Activated gamma-delta T cell treated with Interleukin-2 at 50 U/mL for 16 hours (primary cell): Measurements from ENCODE around the gene ZRANB3.
"Not testable (repeated sequence)": the region's sequence is repeated elsewhere in the genome, so short reads cannot be mapped to it uniquely, and the experiment has no call there.

Experiments
- DNase-seq: peaks from one replicate; pipeline ENCODE4 v3.0.0-alpha.2; 2020

ZRANB3 gene

GRCh38 chr2:135121016-135121657 is 409.9 kb downstream of the ZRANB3 start:
- DNase-seq, result no peak

- no peak for DNase-seq
These were observed 411.4 kb downstream of the ZRANB3 start for GRCh38 chr2:135119582-135119981.

GRCh38 chr2:135113322-135113721 is 417.7 kb downstream of the ZRANB3 start:
- DNase-seq, result no peak

GRCh38 chr2:135105513-135106316 is 425.3 kb downstream of the ZRANB3 start:
- not testable (repeated sequence) for DNase-seq

- no peak for DNase-seq
These were observed 427.2 kb downstream of the ZRANB3 start for GRCh38 chr2:135103843-135104242.

GRCh38 chr2:135099802-135100483 is 431.1 kb downstream of the ZRANB3 start:
- DNase-seq, result no peak

- no peak for DNase-seq
These were observed 433.3 kb downstream of the ZRANB3 start for GRCh38 chr2:135097532-135098231.

- no peak for DNase-seq
These were observed 434.2 kb downstream of the ZRANB3 start for GRCh38 chr2:135096665-135097446.

- no peak for DNase-seq
These were observed 435.4 kb downstream of the ZRANB3 start for GRCh38 chr2:135095591-135095990.

GRCh38 chr2:135094508-135094907 is 436.5 kb downstream of the ZRANB3 start:
- DNase-seq, result no peak

- no peak for DNase-seq
These were observed 437.2 kb downstream of the ZRANB3 start for GRCh38 chr2:135093670-135094330.

- DNase-seq, result no peak
These were observed 437.8 kb downstream of the ZRANB3 start for GRCh38 chr2:135093193-135093592.

- no peak for DNase-seq
These were observed 439.3 kb downstream of the ZRANB3 start for GRCh38 chr2:135091681-135092080.

- not testable (repeated sequence) for DNase-seq
These were observed 441.4 kb downstream of the ZRANB3 start for GRCh38 chr2:135089597-135089996.
